Activated naive CD4-positive, alpha-beta T cell treated with anti-CD3 and anti-CD28 coated beads, Interleukin-2, amount 50 U/mL, for 72 hours (primary cell): ENCODE data around the gene ASCL2. TPM values are rescaled to one million over a fixed set of nuclear protein-coding genes. Genes with fewer than 3 reads are reported as not detected.

Experiments used
- total RNA-seq, 2 donors: library from RNA; stranded (reverse); gene quantifications; one replicate each; pipeline ENCODE4 v1.2.3, GENCODE V29; 2022

Gene ASCL2
- total RNA-seq, 2 donors from 2014 or later = 8.7 TPM; not detected in 1

Other genes starting within 250 kb of the ASCL2 start
- gene IGF2, start 131.2 kb downstream of the ASCL2 start, total RNA-seq = 1 to 10 TPM in 1 of 2 donors, under 1 TPM in 1; 0.31 to 2.0 TPM
- not detected for gene INS, start 109.4 kb downstream of the ASCL2 start, total RNA-seq
- gene TH, start 98.8 kb downstream of the ASCL2 start, total RNA-seq = not detected
- gene C11orf21, start 31.3 kb upstream of the ASCL2 start, total RNA-seq = 10 to 100 TPM in 1 of 2 donors, 1 to 10 TPM in 1; 7.8 to 10.2 TPM
- 1 to 10 TPM; 5.6 to 7.6 TPM for gene TSPAN32, start 31.4 kb upstream of the ASCL2 start, total RNA-seq
- 100 to 1,000 TPM; 107 to 142 TPM for gene CD81, start 106.7 kb upstream of the ASCL2 start, total RNA-seq
- gene TSSC4, start 130.2 kb upstream of the ASCL2 start, total RNA-seq = 10 to 100 TPM; 31.8 to 38.7 TPM
- gene TRPM5, start 173.9 kb upstream of the ASCL2 start, total RNA-seq = not detected
- 10 to 100 TPM; 12.2 to 19.3 TPM for gene KCNQ1, start 174.4 kb upstream of the ASCL2 start, total RNA-seq